K562 (cell line): Measurements from ENCODE around the gene EXOC4.

Source experiments
- ATF3 ChIP-seq, 2 experiments: fragments of 450-650 bp in 1 of 2; sonication (generic) in 1 of 2; formaldehyde crosslinking in 1 of 2; IDR thresholded peaks in 1 of 2; conservative IDR thresholded peaks in 1 of 2; 2 replicates each; pipeline versions ENCODE4 v1.6.1 to v1.8.1; 2016 to 2023; ENCODE audit warnings: mild to moderate bottlenecking in 2 of 2, moderate library complexity in 2 of 2, inconsistent platforms in 1 of 2, missing genetic modification reagents in 1 of 2
- CBX3 ChIP-seq, 2 experiments: IDR thresholded peaks; 1 replicate in 1 of 2; 2 replicates in 1 of 2; pipeline ENCODE4 v1.6.1; 2012; ENCODE audit warnings: inconsistent platforms in 2 of 2, low read length in 2 of 2, borderline replicate concordance in 1 of 2, control low read depth in 1 of 2
- CTCF ChIP-seq, 3 experiments: IDR thresholded peaks in 2 of 3; conservative IDR thresholded peaks in 1 of 3; 2 replicates each; pipeline ENCODE4 v1.5.1; 2011 to 2012; ENCODE audit warnings: low read length in 3 of 3, mild to moderate bottlenecking in 3 of 3, control low read depth in 2 of 3, improper control_type of control experiment in 1 of 3, inconsistent platforms in 1 of 3, low read depth in 1 of 3, mixed read lengths in 1 of 3, moderate library complexity in 1 of 3; ENCODE audit not compliant: insufficient read depth in 2 of 3
- E4F1 ChIP-seq: fragments of 250-450 bp; sonication (Bioruptor Pico); IDR thresholded peaks from 2 replicates; pipeline ENCODE4 v1.5.0; 2021; ENCODE audit warnings: mild to moderate bottlenecking, borderline replicate concordance
- ESRRA ChIP-seq: fragments of 450-650 bp; IDR thresholded peaks from 2 replicates; pipeline ENCODE4 v1.6.1; 2014; ENCODE audit warnings: low read depth, mild to moderate bottlenecking, moderate library complexity, borderline replicate concordance
- FOXM1 ChIP-seq, 2 experiments: fragments of 450-650 bp in 1 of 2; sonication (generic) in 1 of 2; formaldehyde crosslinking in 1 of 2; IDR thresholded peaks; 2 replicates each; pipeline versions ENCODE4 v1.6.1 to v1.9.0; 2017 to 2022; ENCODE audit warnings: low read depth in 2 of 2, mild to moderate bottlenecking in 2 of 2, missing genetic modification reagents in 1 of 2, moderate library complexity in 1 of 2
- ZBTB2 ChIP-seq: fragments of 450-650 bp; IDR thresholded peaks from 2 replicates; pipeline ENCODE4 v1.6.1; 2016; ENCODE audit warnings: antibody characterized with exemption

GRCh38 chr7:133739817-133740216, 486.9 kb downstream of the EXOC4 start:
- TF ChIP-seq ESRRA (no peak), FOXM1 (IDR thresholded peaks at IDR 0.05; ENCODE audit: low read depth) (no peak), FOXM1 (CRISPR knock-in tag; IDR thresholded peaks at IDR 0.05; ENCODE audit: low read depth) (no peak), CBX3 (IDR thresholded peaks at IDR 0.05; ENCODE audit: borderline replicate concordance in 1 of 2, low read length in 2 of 2) (no peak), E4F1 (CRISPR knock-in tag) (no peak), CTCF (IDR thresholded peaks at IDR 0.05 in 2 of 3, conservative IDR thresholded peaks at IDR 0.05 in 1 of 3; ENCODE audit: insufficient read depth in 2 of 3, low read depth in 1 of 3, low read length in 3 of 3) (no peak), ZBTB2 (no peak), ATF3 (IDR thresholded peaks at IDR 0.05) (peak; percentile 40; the same call in 1 of the 2 replicates), ATF3 (CRISPR knock-in tag; conservative IDR thresholded peaks at IDR 0.05) (no peak)
